GM12891 (cell line): ENCODE data around the gene TENM3.

Experiments
- POLR2A ChIP-seq: IDR thresholded peaks from 2 replicates; pipeline ENCODE4 v1.6.1; 2011; ENCODE audit warnings: low read depth, low read length, control low read depth
- POLR2AphosphoS5 ChIP-seq: IDR thresholded peaks from 2 replicates; pipeline ENCODE4 v1.6.1; 2011; ENCODE audit warnings: low read depth, low read length, control low read depth
- SPI1 ChIP-seq: IDR thresholded peaks from 2 replicates; pipeline ENCODE4 v1.6.1; 2011; ENCODE audit warnings: low read depth, low read length, control low read depth
- TAF1 ChIP-seq: IDR thresholded peaks from 2 replicates; pipeline ENCODE4 v1.6.1; 2011; ENCODE audit warnings: low read depth, low read length, control low read depth

GRCh38 chr4:182748949-182749348, 505.7 kb downstream of the TENM3 start:
- TF ChIP-seq POLR2A (no peak), SPI1 (no peak), POLR2AphosphoS5 (no peak), TAF1 (no peak)
